Measurements from ENCODE around the gene MSMP. TPM values are rescaled to one million over a fixed set of nuclear protein-coding genes. Genes with fewer than 3 reads are reported as not detected.
A peak's percentile ranks its signal among the peaks of the same experiment; 100 is the strongest.

MSMP gene
- polyA plus RNA-seq, 3 donors: not detected

DNA sequence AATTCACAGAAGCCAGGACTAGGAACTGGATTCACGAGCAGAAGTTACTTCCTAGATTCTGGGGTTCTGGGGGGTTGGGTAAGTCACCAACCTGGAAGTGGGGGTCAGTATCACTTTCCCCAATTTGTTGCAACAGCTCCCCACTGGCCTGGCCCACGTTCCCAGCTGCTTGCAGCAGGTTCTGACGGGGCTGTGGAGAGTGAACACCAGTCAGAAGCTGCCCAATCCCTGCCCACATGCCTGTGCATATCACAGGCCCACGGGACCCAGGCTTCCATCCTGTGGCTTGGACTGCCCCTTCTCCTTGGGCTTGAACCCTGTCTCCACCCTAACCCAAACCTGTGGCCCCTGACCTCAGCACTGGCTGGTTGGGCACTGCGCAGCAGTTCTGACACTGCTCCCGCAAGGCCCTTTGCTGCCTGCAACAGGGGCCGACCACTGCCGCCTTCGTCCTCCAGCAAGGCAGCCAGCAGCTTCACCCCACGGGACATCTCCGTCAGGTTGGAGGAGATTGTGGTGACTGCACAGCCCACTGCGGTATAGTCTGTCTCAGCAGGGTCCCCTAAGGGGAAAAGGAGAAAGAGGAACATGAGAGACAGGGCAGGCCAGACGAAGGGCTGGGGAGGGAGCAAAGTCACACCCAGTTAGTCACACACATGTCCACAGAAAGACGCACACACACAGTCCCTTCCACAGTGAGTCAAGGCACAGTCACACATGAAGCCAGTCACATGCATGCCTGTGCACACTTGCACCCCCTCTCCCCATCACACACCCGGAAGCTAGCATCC, 35.2 kb downstream of the MSMP start:
- peaks cover 100% of the 10 kb centered on the region for H4K20me1 ChIP-seq (ENCODE audit: insufficient read depth, low read length)
- H3K4me1 Mint-ChIP-seq: no peaks in the 10 kb centered on the region
- peak overlapping the region in 1 of 2 donors; percentile 50 for H3K27ac ChIP-seq (ENCODE audit: low read depth in 1 of 2, low read length in 2 of 2)
- intact Hi-C loops (cut with micrococcal nuclease): no loop called here
- H3K4me1 ChIP-seq (ENCODE audit: control insufficient read depth in 1 of 2, insufficient read depth in 2 of 2, low read length in 2 of 2): no peaks in the 10 kb centered on the region
- H3K4me3 ChIP-seq (replicated peaks in 1 of 3; ENCODE audit: low read depth in 2 of 3, low read length in 3 of 3): no peak overlapping the region
- H3K9me3 Mint-ChIP-seq: no peaks in the 10 kb centered on the region
- TF ChIP-seq, protein P1, sequence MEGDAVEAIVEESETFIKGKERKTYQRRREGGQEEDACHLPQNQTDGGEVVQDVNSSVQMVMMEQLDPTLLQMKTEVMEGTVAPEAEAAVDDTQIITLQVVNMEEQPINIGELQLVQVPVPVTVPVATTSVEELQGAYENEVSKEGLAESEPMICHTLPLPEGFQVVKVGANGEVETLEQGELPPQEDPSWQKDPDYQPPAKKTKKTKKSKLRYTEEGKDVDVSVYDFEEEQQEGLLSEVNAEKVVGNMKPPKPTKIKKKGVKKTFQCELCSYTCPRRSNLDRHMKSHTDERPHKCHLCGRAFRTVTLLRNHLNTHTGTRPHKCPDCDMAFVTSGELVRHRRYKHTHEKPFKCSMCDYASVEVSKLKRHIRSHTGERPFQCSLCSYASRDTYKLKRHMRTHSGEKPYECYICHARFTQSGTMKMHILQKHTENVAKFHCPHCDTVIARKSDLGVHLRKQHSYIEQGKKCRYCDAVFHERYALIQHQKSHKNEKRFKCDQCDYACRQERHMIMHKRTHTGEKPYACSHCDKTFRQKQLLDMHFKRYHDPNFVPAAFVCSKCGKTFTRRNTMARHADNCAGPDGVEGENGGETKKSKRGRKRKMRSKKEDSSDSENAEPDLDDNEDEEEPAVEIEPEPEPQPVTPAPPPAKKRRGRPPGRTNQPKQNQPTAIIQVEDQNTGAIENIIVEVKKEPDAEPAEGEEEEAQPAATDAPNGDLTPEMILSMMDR (IDR thresholded peaks at IDR 0.05): no peak
- no peaks in the 10 kb centered on the region for H3K9me3 ChIP-seq (replicated peaks in 1 of 2; ENCODE audit: control insufficient read depth in 1 of 2, insufficient read depth in 1 of 2, low read length in 2 of 2)
- H3K9ac ChIP-seq (ENCODE audit: insufficient read depth, low read length, poor library complexity, severe bottlenecking): no peak overlapping the region
- peak overlapping the region in 3 of 7 donors; percentile 17 to 86 (median 37) for H3K27ac Mint-ChIP-seq
- no peak overlapping the region for H3K4me2 ChIP-seq (replicated peaks; ENCODE audit: extremely low read depth, low read length, poor library complexity, severe bottlenecking)
- H3K4me3 Mint-ChIP-seq: no peak overlapping the region
- WGBS (ENCODE audit: insufficient coverage): 81% methylated on average over 12 of the region's 15 CpGs
- H2AFZ ChIP-seq (ENCODE audit: insufficient read depth, low read depth, low read length, poor library complexity, severe bottlenecking): no peak overlapping the region
- H3K36me3 Mint-ChIP-seq: peaks cover 0 to 97% of the 10 kb centered on the region in 2 donors
- no peaks in the 10 kb centered on the region for H3K27me3 ChIP-seq (ENCODE audit: control insufficient read depth in 2 of 2, insufficient read depth in 2 of 2, low read length in 2 of 2)
- H3K79me2 ChIP-seq (ENCODE audit: insufficient read depth, low read length): peaks cover 16% of the 10 kb centered on the region
- H3K36me3 ChIP-seq (replicated peaks in 1 of 2; ENCODE audit: control insufficient read depth in 1 of 2, insufficient read depth in 2 of 2, low read length in 2 of 2): peaks cover 100% of the 10 kb centered on the region in 2 donors
- H3K27me3 Mint-ChIP-seq (ENCODE audit: low read depth in 3 of 3): peaks cover 0 to 1% (median 0%) of the 10 kb centered on the region in 3 donors
- peak in 1 of 3 donors; percentile 31 for DNase-seq

DNA sequence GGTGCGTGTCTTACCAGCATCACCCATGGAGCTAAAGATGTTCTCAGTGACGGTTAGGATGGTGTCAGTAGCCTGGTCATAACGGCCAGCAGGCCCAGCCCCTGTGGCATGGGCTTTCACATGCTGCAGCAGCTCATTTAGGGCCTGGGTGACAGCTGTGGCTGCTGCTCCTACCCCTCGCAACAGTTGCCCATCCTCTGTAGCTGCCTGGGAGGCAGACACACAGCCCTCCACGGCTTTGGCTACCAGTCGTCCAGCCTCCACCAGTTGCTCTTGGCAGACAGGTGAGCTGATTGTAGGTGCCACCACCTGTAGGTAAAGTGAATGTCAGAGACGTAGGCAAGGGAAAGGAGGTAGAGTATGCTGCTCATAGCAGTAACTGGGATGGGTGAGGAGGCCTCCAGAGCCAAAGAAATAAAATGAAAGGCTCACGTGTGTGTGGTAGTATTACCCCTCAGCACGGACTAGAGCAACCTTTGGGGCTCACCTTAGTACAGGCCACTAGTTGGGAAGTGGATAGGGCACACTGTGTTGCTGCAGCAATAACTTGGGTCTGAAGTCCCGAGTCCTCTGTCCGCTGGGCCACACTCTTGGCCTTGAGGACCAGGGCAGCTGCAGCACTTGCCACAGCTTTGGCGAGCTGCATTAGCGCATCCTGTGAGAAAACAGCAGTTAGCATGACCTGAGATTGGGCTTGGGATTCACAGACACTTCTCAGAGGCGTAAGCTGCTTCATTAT, 36.8 kb downstream of the MSMP start:
- H3K4me3 ChIP-seq (replicated peaks in 1 of 3; ENCODE audit: low read depth in 2 of 3, low read length in 3 of 3): no peak overlapping the region
- Mint-ChIP-seq H3K4me1 (no peaks in the 10 kb centered on the region), H3K36me3 (peaks cover 0 to 94% of the 10 kb centered on the region in 2 donors), H3K27me3 (ENCODE audit: low read depth in 3 of 3) (peaks cover 0 to 2% (median 1%) of the 10 kb centered on the region in 3 donors), H3K27ac (peak overlapping the region in 3 of 7 donors; percentile 30 to 61 (median 38)), H3K4me3 (no peak overlapping the region), H3K9me3 (no peaks in the 10 kb centered on the region)
- H3K9ac ChIP-seq (ENCODE audit: insufficient read depth, low read length, poor library complexity, severe bottlenecking): no peak overlapping the region
- WGBS (ENCODE audit: insufficient coverage): 98% methylated on average over 14 of the region's 14 CpGs
- H4K20me1 ChIP-seq (ENCODE audit: insufficient read depth, low read length): peaks cover 100% of the 10 kb centered on the region
- H2AFZ ChIP-seq (ENCODE audit: insufficient read depth, low read depth, low read length, poor library complexity, severe bottlenecking): no peak overlapping the region
- DNase-seq: no peak
- no peaks in the 10 kb centered on the region for H3K4me1 ChIP-seq (ENCODE audit: control insufficient read depth in 1 of 2, insufficient read depth in 2 of 2, low read length in 2 of 2)
- no peak overlapping the region for H3K27ac ChIP-seq (ENCODE audit: low read depth in 1 of 2, low read length in 2 of 2)
- H3K9me3 ChIP-seq (replicated peaks in 1 of 2; ENCODE audit: control insufficient read depth in 1 of 2, insufficient read depth in 1 of 2, low read length in 2 of 2): no peaks in the 10 kb centered on the region
- H3K4me2 ChIP-seq (replicated peaks; ENCODE audit: extremely low read depth, low read length, poor library complexity, severe bottlenecking): no peak overlapping the region
- H3K36me3 ChIP-seq (replicated peaks in 1 of 2; ENCODE audit: control insufficient read depth in 1 of 2, insufficient read depth in 2 of 2, low read length in 2 of 2): peaks cover 97 to 100% of the 10 kb centered on the region in 2 donors
- H3K27me3 ChIP-seq (ENCODE audit: control insufficient read depth in 2 of 2, insufficient read depth in 2 of 2, low read length in 2 of 2): no peaks in the 10 kb centered on the region
- intact Hi-C loops (cut with micrococcal nuclease): no loop called here
- TF ChIP-seq, protein P1 (IDR thresholded peaks at IDR 0.05): no peak
- H3K79me2 ChIP-seq (ENCODE audit: insufficient read depth, low read length): peaks cover 16% of the 10 kb centered on the region
